OCI-LY1 (cell line): Measurements from ENCODE around the gene FAT3.

ENCODE experiments used
- EZH2 ChIP-seq: fragments of 200-600 bp; sonication (generic), shearing (Covaris generic); IDR thresholded peaks from 2 replicates; pipeline ENCODE4 v1.8.0; 2017; ENCODE audit warnings: borderline replicate concordance, mixed run types, mild to moderate bottlenecking, antibody characterized with exemption, low read length, moderate library complexity, mixed read lengths
- TF ChIP-seq, protein P1 (sequence below): fragments of 200-600 bp; sonication (generic), shearing (Covaris generic); IDR thresholded peaks from 2 replicates; pipeline ENCODE4 v1.5.1; 2017; ENCODE audit warnings: mild to moderate bottlenecking, antibody characterized with exemption, low read length, moderate library complexity, mixed read lengths

DNA sequence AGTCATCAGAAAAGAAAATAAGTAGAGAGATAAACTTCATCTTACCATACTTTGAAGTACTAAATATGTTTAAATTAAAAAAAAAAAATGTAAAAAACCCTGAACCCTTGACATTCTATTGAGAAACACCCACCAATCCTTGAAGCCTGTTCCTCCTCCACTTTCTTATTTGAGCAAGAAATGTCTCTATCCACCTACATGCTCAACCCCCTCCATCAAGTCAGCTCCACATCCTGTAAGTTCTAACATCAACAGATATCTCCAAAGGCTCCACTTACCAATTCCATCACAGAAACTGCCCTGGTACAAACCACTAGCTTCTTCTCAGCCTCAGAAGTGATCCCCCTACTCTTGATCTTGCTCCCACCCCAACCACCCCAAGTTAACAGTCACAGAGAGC, 32.5 kb upstream of the FAT3 start:
- TF ChIP-seq, protein P1, sequence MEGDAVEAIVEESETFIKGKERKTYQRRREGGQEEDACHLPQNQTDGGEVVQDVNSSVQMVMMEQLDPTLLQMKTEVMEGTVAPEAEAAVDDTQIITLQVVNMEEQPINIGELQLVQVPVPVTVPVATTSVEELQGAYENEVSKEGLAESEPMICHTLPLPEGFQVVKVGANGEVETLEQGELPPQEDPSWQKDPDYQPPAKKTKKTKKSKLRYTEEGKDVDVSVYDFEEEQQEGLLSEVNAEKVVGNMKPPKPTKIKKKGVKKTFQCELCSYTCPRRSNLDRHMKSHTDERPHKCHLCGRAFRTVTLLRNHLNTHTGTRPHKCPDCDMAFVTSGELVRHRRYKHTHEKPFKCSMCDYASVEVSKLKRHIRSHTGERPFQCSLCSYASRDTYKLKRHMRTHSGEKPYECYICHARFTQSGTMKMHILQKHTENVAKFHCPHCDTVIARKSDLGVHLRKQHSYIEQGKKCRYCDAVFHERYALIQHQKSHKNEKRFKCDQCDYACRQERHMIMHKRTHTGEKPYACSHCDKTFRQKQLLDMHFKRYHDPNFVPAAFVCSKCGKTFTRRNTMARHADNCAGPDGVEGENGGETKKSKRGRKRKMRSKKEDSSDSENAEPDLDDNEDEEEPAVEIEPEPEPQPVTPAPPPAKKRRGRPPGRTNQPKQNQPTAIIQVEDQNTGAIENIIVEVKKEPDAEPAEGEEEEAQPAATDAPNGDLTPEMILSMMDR = no peak
- no peak for TF ChIP-seq EZH2
